Measurements from ENCODE around the gene LRRC27. TPM values are rescaled to one million over a fixed set of nuclear protein-coding genes. Genes with fewer than 3 reads are reported as not detected.
"Not testable (repeated sequence)": the region's sequence is repeated elsewhere in the genome, so short reads cannot be mapped to it uniquely, and the experiment has no call there.

The LRRC27 gene
- total RNA-seq, 1 donor from 2014 or later = 3.3 TPM

GRCh38 chr10:132333386-132333785 lies 1.4 kb downstream of the LRRC27 start:
- H3K4me1 Mint-ChIP-seq = peaks cover 49% of the 10 kb centered on the region
- peak overlapping the region; percentile 77 for H3K27ac Mint-ChIP-seq
- H3K36me3 Mint-ChIP-seq (ENCODE audit: low read depth) = peaks cover 21% of the 10 kb centered on the region
- peaks cover 4% of the 10 kb centered on the region for H3K27me3 Mint-ChIP-seq
- no peak for DNase-seq
- intact Hi-C loops (cut with micrococcal nuclease) = loop anchor here (2.0 to 5.0 kb wide), 4 partner anchors 101 to 204 kb away; partner anchors contain the start of genes DPYSL4 and INPP5A
- peak overlapping the region; percentile 88 for H3K4me3 Mint-ChIP-seq
- H3K9me3 Mint-ChIP-seq = no peaks in the 10 kb centered on the region

- no peak overlapping the region for H3K4me3 Mint-ChIP-seq
- intact Hi-C loops (cut with micrococcal nuclease) = loop anchor here (5.0 kb wide), 3 partner anchors 102 to 203 kb away; partner anchors contain the start of genes DPYSL4 and INPP5A
- H3K27me3 Mint-ChIP-seq = peaks cover 4% of the 10 kb centered on the region
- no peak overlapping the region for H3K27ac Mint-ChIP-seq
- H3K36me3 Mint-ChIP-seq (ENCODE audit: low read depth) = peaks cover 13% of the 10 kb centered on the region
- peaks cover 39% of the 10 kb centered on the region for H3K4me1 Mint-ChIP-seq
- no peak for DNase-seq
- no peaks in the 10 kb centered on the region for H3K9me3 Mint-ChIP-seq
These were observed 2.7 kb downstream of the LRRC27 start for GRCh38 chr10:132334631-132335188.

- H3K4me3 Mint-ChIP-seq = no peak overlapping the region
- peaks cover 4% of the 10 kb centered on the region for H3K27me3 Mint-ChIP-seq
- H3K27ac Mint-ChIP-seq = no peak overlapping the region
- peaks cover 6% of the 10 kb centered on the region for H3K36me3 Mint-ChIP-seq (ENCODE audit: low read depth)
- DNase-seq = no peak
- peaks cover 33% of the 10 kb centered on the region for H3K4me1 Mint-ChIP-seq
- no peaks in the 10 kb centered on the region for H3K9me3 Mint-ChIP-seq
- intact Hi-C loops (cut with micrococcal nuclease) = no loop called here
These were observed 3.4 kb downstream of the LRRC27 start for GRCh38 chr10:132335189-132336063.

GRCh38 chr10:132336064-132336746 lies 4.2 kb downstream of the LRRC27 start:
- peak overlapping the region; percentile 37 for H3K27ac Mint-ChIP-seq
- H3K9me3 Mint-ChIP-seq = no peaks in the 10 kb centered on the region
- intact Hi-C loops (cut with micrococcal nuclease) = no loop called here
- peaks cover 30% of the 10 kb centered on the region for H3K4me1 Mint-ChIP-seq
- no peak for DNase-seq
- H3K4me3 Mint-ChIP-seq = peak overlapping the region; percentile 55
- peaks cover 6% of the 10 kb centered on the region for H3K36me3 Mint-ChIP-seq (ENCODE audit: low read depth)
- peaks cover 4% of the 10 kb centered on the region for H3K27me3 Mint-ChIP-seq

- Mint-ChIP-seq H3K36me3 (ENCODE audit: low read depth) (peaks cover under 1% of the 10 kb centered on the region), H3K27me3 (peaks cover 2% of the 10 kb centered on the region), H3K4me1 (peaks cover 27% of the 10 kb centered on the region), H3K9me3 (no peaks in the 10 kb centered on the region), H3K4me3 (peak overlapping the region; percentile 81), H3K27ac (peak overlapping the region; percentile 82)
- peak; percentile 70 for DNase-seq
- intact Hi-C loops (cut with micrococcal nuclease) = no loop called here
These were observed 5.0 kb downstream of the LRRC27 start for GRCh38 chr10:132336919-132337407.

GRCh38 chr10:132337854-132338253 lies 5.9 kb downstream of the LRRC27 start:
- H3K4me3 Mint-ChIP-seq = peak overlapping the region; percentile 81
- H3K27me3 Mint-ChIP-seq; H3K36me3 Mint-ChIP-seq (ENCODE audit: low read depth); H3K9me3 Mint-ChIP-seq; DNase-seq; H3K27ac Mint-ChIP-seq; intact Hi-C loops (cut with micrococcal nuclease): not testable (repeated sequence)
- H3K4me1 Mint-ChIP-seq = peaks cover 21% of the 10 kb centered on the region

GRCh38 chr10:132338876-132339275 lies 6.9 kb downstream of the LRRC27 start:
- no peak for DNase-seq
- no peaks in the 10 kb centered on the region for H3K27me3 Mint-ChIP-seq
- H3K9me3 Mint-ChIP-seq = no peaks in the 10 kb centered on the region
- H3K27ac Mint-ChIP-seq = no peak overlapping the region
- H3K4me3 Mint-ChIP-seq = no peak overlapping the region
- intact Hi-C loops (cut with micrococcal nuclease) = no loop called here
- H3K4me1 Mint-ChIP-seq = peaks cover 12% of the 10 kb centered on the region
- no peaks in the 10 kb centered on the region for H3K36me3 Mint-ChIP-seq (ENCODE audit: low read depth)

- Mint-ChIP-seq H3K9me3 (no peaks in the 10 kb centered on the region), H3K27ac (no peak overlapping the region)
These were observed 7.3 kb downstream of the LRRC27 start for GRCh38 chr10:132339276-132339675.

GRCh38 chr10:132341017-132341416 lies 9.0 kb downstream of the LRRC27 start:
- Mint-ChIP-seq H3K27ac (no peak overlapping the region), H3K36me3 (ENCODE audit: low read depth) (no peaks in the 10 kb centered on the region), H3K4me3 (no peak overlapping the region), H3K27me3 (no peaks in the 10 kb centered on the region), H3K9me3 (no peaks in the 10 kb centered on the region), H3K4me1 (peaks cover 10% of the 10 kb centered on the region)
- intact Hi-C loops (cut with micrococcal nuclease) = no loop called here
- no peak for DNase-seq

More at GRCh38 chr10:132339276-132339675, 7.3 kb downstream of the LRRC27 start:
- no peaks in the 10 kb centered on the region for H3K36me3 Mint-ChIP-seq (ENCODE audit: low read depth)
- no peak overlapping the region for H3K4me3 Mint-ChIP-seq
- peaks cover 10% of the 10 kb centered on the region for H3K4me1 Mint-ChIP-seq
- intact Hi-C loops (cut with micrococcal nuclease) = no loop called here
- H3K27me3 Mint-ChIP-seq = no peaks in the 10 kb centered on the region
- DNase-seq = no peak

GRCh38 chr10:132341781-132342180 lies 9.8 kb downstream of the LRRC27 start:
- Mint-ChIP-seq H3K4me3 (no peak overlapping the region), H3K27me3 (no peaks in the 10 kb centered on the region), H3K9me3 (no peaks in the 10 kb centered on the region), H3K27ac (no peak overlapping the region), H3K36me3 (ENCODE audit: low read depth) (no peaks in the 10 kb centered on the region), H3K4me1 (peaks cover 7% of the 10 kb centered on the region)
- intact Hi-C loops (cut with micrococcal nuclease) = no loop called here
- no peak for DNase-seq

GRCh38 chr10:132342553-132342952 lies 10.6 kb downstream of the LRRC27 start:
- Mint-ChIP-seq H3K36me3 (ENCODE audit: low read depth) (no peaks in the 10 kb centered on the region), H3K27ac (no peak overlapping the region), H3K27me3 (no peaks in the 10 kb centered on the region), H3K4me1 (peaks cover under 1% of the 10 kb centered on the region), H3K4me3 (no peak overlapping the region), H3K9me3 (no peaks in the 10 kb centered on the region)
- no peak for DNase-seq
- intact Hi-C loops (cut with micrococcal nuclease) = no loop called here

GRCh38 chr10:132344386-132344785 lies 12.4 kb downstream of the LRRC27 start:
- intact Hi-C loops (cut with micrococcal nuclease) = no loop called here
- DNase-seq = no peak
- Mint-ChIP-seq H3K36me3 (ENCODE audit: low read depth) (no peaks in the 10 kb centered on the region), H3K4me3 (no peak overlapping the region), H3K4me1 (no peaks in the 10 kb centered on the region), H3K9me3 (no peaks in the 10 kb centered on the region), H3K27ac (no peak overlapping the region), H3K27me3 (no peaks in the 10 kb centered on the region)

- Mint-ChIP-seq H3K36me3 (ENCODE audit: low read depth) (no peaks in the 10 kb centered on the region), H3K27ac (no peak overlapping the region), H3K4me3 (no peak overlapping the region), H3K27me3 (no peaks in the 10 kb centered on the region), H3K4me1 (no peaks in the 10 kb centered on the region), H3K9me3 (no peaks in the 10 kb centered on the region)
- intact Hi-C loops (cut with micrococcal nuclease) = no loop called here
- DNase-seq = no peak
These were observed 13.4 kb downstream of the LRRC27 start for GRCh38 chr10:132345345-132345744.

- no peak for DNase-seq
- H3K27ac Mint-ChIP-seq = no peak overlapping the region
- no peaks in the 10 kb centered on the region for H3K27me3 Mint-ChIP-seq
- no peaks in the 10 kb centered on the region for H3K36me3 Mint-ChIP-seq (ENCODE audit: low read depth)
- H3K4me1 Mint-ChIP-seq = no peaks in the 10 kb centered on the region
- no peaks in the 10 kb centered on the region for H3K9me3 Mint-ChIP-seq
- H3K4me3 Mint-ChIP-seq = no peak overlapping the region
- intact Hi-C loops (cut with micrococcal nuclease) = no loop called here
These were observed 14.8 kb downstream of the LRRC27 start for GRCh38 chr10:132346806-132347205.
